ENCODE results near the gene ZACN. TPM values are rescaled to one million over a fixed set of nuclear protein-coding genes. Genes with fewer than 3 reads are reported as not detected.

The ZACN gene
- total RNA-seq, 1 donor from 2014 or later = not detected

GRCh38 chr17:76102944-76103273 is 23.9 kb downstream of the ZACN start:
- DNase-seq (ENCODE audit: low read depth in 2 of 2) = no peak

GRCh38 chr17:76103274-76104139 is 24.5 kb downstream of the ZACN start, which contains the start of gene EXOC7:
Gene EXOC7 (minus strand): TSS chr17:76103787. CDS start chr17:76103692, 95 bp downstream.
- DNase-seq (ENCODE audit: low read depth in 2 of 2) = peak; percentile 92 to 94

DNA sequence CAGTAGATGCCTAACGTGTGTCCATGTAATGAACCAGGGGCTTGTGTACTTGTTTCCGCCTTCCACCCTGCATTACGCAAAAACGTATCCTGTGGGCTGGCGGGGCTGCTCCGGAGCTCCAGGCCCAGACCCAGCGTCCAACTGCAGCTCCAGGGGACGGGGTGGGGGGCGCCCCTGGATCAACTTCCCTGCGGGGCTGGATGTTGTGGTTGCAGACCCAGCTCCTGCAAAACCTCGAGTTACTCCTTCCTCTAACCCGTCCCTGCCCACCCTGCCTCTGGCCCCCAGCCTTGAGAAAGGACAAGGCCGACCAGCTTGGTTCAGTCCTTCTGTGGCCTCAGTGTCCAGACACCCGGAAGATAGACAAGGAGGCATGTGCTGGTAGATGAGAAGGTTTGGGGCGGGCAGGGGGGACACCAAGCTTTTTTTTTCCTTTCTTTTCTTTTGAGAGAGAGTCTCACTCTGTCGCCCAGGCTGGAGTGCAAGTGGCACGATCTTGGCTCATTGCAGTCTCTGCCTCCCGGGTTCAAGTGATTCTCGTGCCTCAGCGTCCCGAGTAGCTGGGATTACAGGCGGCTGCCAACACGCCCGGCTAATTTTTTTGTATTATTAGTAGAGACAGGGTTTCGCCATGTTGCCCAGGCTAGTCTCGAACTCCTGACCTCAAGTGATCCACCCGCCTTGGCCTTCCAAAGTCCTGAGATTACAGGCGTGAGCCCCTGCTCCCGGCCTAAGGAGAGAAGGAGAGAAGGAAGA is 25.3 kb downstream of the ZACN start:
- DNase-seq (ENCODE audit: low read depth in 2 of 2) = no peak

DNA sequence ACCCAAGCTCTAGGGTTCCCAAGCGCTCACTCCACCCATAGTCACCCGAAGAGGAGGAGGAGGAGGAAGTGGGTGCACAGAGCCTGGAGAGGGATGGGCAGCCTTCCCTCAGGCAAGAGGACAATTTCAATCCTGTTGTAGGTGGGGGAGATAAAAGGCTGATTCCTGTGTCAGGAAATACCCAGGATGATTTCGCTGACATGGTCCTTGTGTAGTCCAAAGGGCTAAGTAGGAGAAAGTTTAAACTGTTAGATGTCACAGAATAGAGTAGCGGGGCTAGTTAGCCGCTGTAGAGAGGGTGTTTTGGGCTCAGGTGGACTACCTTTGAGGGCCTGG is 25.9 kb downstream of the ZACN start:
- DNase-seq (ENCODE audit: low read depth in 2 of 2) = no peak

DNA sequence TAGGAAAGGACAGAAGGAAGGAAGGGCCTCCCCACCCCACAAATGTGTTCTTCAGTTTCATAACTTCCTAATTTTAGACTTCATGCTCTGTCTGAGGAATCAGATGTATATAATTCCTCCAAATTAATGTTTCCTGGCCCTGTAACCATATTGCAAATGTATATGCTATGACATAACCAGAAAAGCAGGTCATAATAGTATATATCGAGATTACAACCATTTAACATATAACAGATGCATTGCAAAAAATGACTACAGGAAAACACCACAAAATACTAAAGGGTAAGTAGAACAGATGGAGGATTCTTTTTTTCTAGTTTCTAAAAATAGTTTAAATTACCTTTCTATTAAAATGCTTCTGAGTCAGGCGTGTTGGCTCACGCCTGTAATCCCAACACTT is 27.7 kb downstream of the ZACN start:
- no peak for DNase-seq (ENCODE audit: low read depth in 2 of 2)

DNA sequence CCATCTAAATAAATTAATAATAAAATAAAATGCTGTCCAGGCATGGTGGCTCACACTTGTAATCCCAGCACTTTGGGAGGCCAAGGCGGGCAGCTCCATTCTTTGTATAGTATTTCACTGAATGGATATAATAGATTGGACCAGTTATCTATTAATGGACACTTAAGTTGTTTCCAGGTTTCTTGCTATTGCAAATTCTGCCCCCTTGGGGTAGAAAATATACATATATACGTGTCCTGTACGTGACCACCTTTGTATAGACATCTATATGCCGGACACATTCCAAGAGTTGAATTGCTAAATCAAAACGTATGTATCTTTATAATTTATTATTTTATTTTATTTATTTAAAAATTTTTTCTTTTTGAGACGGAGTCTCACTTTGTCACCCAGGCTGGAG is 28.5 kb downstream of the ZACN start:
- DNase-seq (ENCODE audit: low read depth in 2 of 2) = peak; percentile 30 to 34

- DNase-seq (ENCODE audit: low read depth in 2 of 2) = no peak
Observed at GRCh38 chr17:76111956-76112355, 33.0 kb downstream of the ZACN start.

GRCh38 chr17:76115138-76115754 is 36.3 kb downstream of the ZACN start:
- no peak for DNase-seq (ENCODE audit: low read depth in 2 of 2)

GRCh38 chr17:76119409-76120371 is 40.7 kb downstream of the ZACN start:
- no peak for DNase-seq (ENCODE audit: low read depth in 2 of 2)

DNA sequence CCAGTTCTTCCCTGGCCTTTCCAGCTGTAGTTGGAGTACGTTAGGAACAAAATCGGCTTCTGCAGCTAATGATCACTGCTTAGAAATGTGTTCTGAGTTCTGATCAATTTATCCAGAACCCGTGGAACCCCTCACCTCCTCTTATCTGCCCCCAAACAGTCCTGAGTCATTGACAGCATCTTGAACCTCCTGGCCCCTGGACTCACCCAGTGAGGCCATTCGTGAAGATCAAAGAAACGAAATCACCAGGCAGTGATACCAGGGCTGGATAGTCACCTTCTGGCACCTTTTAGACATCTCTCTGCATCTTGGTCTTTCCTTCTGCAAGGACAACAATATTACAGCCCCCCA is 41.7 kb downstream of the ZACN start:
- DNase-seq (ENCODE audit: low read depth in 2 of 2) = no peak

GRCh38 chr17:76121932-76122430 is 43.0 kb downstream of the ZACN start:
- peak in 1 of 2 donors; percentile 28 for DNase-seq (ENCODE audit: low read depth in 2 of 2)

DNA sequence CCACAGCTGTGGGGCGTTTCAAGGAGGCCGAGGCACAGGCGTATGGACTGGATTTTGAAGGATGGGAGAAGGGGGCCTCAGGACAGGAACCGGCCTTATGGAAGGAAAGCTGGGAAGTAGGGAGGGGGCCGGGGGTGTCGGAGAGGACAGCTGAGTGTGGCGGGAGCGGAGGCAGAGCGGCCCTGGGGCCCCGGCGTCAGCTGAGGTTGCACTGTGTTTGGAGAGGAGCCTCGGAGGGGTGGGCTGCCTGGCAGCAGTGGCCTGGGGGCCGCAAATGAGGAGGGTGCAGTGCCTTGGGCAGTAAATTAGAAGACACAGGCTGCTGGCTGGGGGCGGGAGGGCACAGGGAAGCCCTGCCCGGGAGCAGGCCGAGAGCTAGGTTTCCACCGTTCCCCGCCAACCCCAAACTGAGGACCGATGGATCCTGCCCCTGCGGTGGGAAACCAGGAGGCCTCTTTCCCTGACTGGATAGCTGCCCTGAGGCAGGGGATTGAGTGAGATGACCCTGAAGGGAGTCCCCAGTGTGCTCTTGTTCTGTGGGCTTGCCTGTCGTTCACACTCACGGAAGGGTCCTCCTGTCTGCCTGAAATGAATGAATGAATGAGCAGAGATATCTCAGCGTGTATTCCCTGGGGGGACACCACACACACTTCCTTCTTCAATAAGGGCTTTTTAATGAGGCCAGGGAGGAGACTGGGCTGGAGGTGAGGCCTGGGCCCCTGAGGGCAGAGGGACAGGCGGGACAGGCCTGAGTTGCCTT is 43.6 kb downstream of the ZACN start:
- no peak for DNase-seq (ENCODE audit: low read depth in 2 of 2)

- DNase-seq (ENCODE audit: low read depth in 2 of 2) = no peak
Observed at GRCh38 chr17:76123191-76123499, 44.2 kb downstream of the ZACN start.

DNA sequence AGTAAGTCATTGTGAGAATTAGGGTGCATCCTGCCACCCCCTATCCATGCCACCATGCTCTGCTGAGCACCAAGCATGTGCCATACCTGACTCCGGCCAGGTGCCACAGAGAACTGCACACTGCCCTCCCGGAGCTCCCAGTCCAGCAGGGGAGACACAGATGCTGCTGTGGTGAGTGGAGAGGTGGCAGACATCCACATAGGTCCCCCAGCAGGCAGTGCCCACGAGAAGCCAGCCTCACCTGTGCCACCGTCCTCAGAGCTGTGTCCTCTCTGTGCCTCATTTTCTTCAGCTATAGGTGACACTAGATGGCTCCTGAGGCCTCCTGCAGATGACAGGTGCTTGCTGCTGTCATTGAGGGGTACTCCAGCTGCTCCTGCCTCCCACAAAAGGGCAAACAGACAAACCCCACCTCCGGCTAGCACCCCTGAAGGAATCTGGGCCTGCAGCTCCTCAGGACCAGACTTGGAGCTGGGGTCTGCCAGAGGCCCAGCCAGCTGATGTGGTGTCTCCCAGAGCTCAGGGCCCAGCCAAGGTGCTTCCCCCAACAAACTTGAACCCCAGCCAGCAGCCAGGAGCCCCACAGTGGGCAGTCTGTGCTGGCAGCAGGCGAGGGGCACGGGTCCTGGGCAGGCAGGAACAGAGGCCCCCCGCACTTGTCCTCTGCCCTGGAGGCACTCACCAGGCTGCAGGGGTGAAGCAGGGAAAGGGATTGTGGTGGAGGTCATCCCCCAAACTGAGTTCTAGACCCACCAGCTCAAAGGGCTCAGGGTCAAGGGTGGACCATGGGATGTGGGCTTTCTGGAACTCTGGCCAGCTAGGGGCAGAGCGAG is 45.0 kb downstream of the ZACN start:
- DNase-seq (ENCODE audit: low read depth in 2 of 2) = no peak

GRCh38 chr17:76124582-76125390 is 45.8 kb downstream of the ZACN start:
- no peak for DNase-seq (ENCODE audit: low read depth in 2 of 2)

GRCh38 chr17:76125391-76125675 is 46.4 kb downstream of the ZACN start:
- no peak for DNase-seq (ENCODE audit: low read depth in 2 of 2)

GRCh38 chr17:76125922-76126321 is 46.9 kb downstream of the ZACN start:
- no peak for DNase-seq (ENCODE audit: low read depth in 2 of 2)

DNA sequence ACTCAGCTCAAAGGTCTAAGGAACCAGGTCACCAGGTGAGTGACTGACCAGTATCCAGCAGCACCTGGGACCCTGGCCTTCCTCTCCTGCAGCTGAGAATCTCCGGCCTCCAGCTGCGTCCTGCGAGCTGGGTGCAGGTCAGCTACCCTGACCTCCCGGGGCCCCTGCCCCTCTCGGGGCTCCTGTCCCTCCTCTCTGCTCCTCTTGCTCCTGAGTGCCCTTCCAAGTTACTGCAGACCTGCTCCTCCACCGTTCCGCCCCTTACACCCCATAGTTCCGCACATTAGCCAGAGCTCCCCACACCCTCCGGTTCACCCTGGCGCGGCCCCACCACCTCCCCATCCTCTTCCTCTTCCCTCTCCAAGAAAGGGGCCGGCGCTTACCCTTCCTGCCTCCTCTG is 51.5 kb downstream of the ZACN start:
- no peak for DNase-seq (ENCODE audit: low read depth in 2 of 2)

DNA sequence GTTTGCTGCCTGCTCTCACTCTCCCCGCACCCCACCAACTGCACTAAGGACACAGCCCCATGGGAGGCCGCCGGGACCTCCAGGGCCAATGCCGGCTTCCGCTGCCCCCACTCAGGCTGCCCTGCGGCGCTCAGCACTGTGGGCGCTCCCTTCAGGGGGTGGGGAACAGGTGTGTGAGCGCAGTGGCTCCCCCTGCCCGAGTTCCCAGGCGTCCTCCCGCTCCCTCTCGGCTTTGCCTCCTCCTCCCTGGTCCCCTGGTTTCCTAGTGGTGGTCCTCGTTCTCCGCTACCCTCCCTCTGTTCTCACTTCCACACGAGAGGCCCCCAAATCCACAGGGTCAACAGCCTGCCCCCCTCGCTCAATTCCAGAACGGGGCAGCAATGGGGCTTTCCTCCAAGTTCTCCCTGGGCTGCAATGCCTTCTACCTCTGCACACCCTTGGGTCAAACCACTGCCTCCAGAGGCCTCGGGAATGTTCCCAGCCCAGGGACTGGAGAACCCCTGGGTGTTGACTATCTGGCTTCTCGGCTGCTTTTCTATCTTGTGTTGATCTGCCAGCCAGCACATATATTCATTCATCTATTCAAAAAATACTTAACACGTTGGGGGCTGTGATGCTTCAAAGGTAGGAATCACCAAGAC is 52.2 kb downstream of the ZACN start:
- DNase-seq (ENCODE audit: low read depth in 2 of 2) = no peak

Measured in lung microvascular endothelial cell (primary cell).